Fibroblast of skin of scalp (primary cell): ENCODE results near the gene FAM171A2.
"Not testable (repeated sequence)": the region's sequence is repeated elsewhere in the genome, so short reads cannot be mapped to it uniquely, and the experiment has no call there.

Experiments
- DNase-seq: peaks from one replicate; pipeline ENCODE4 v3.0.0-alpha.2; 2013

The FAM171A2 gene

GRCh38 chr17:44383363-44383762 is 19.7 kb upstream of the FAM171A2 start:
- DNase-seq, result no peak

- DNase-seq, result no peak
Observed at GRCh38 chr17:44382917-44383316, 19.3 kb upstream of the FAM171A2 start.

GRCh38 chr17:44381810-44382305 is 18.2 kb upstream of the FAM171A2 start:
- no peak for DNase-seq

- no peak for DNase-seq
Observed at GRCh38 chr17:44380767-44381166, 17.1 kb upstream of the FAM171A2 start.

- no peak for DNase-seq
Observed at GRCh38 chr17:44379887-44380286, 16.2 kb upstream of the FAM171A2 start.

GRCh38 chr17:44378171-44378705 is 14.6 kb upstream of the FAM171A2 start:
- DNase-seq, result no peak

GRCh38 chr17:44376779-44377178 is 13.1 kb upstream of the FAM171A2 start:
- DNase-seq, result no peak

GRCh38 chr17:44376124-44376523 is 12.5 kb upstream of the FAM171A2 start:
- DNase-seq, result peak; percentile 18

GRCh38 chr17:44375196-44376017 is 11.8 kb upstream of the FAM171A2 start:
- no peak for DNase-seq

GRCh38 chr17:44374306-44375195 is 10.9 kb upstream of the FAM171A2 start:
- no peak for DNase-seq

- DNase-seq, result no peak
Observed at GRCh38 chr17:44372036-44372435, 8.4 kb upstream of the FAM171A2 start.

GRCh38 chr17:44369414-44370023 is 5.9 kb upstream of the FAM171A2 start:
- not testable (repeated sequence) for DNase-seq

GRCh38 chr17:44368391-44369243 is 5.0 kb upstream of the FAM171A2 start:
- not testable (repeated sequence) for DNase-seq

GRCh38 chr17:44367231-44367979 is 3.8 kb upstream of the FAM171A2 start:
- no peak for DNase-seq

GRCh38 chr17:44365051-44365450 is 1.4 kb upstream of the FAM171A2 start:
- not testable (repeated sequence) for DNase-seq

- peak; percentile 18 for DNase-seq
Observed at GRCh38 chr17:44362949-44363612, 572 bp downstream of the FAM171A2 start.

- DNase-seq, result no peak
Observed at GRCh38 chr17:44362459-44362948, 1.1 kb downstream of the FAM171A2 start.

GRCh38 chr17:44361292-44362260 is 2.1 kb downstream of the FAM171A2 start:
- no peak for DNase-seq

GRCh38 chr17:44360826-44361225 is 2.8 kb downstream of the FAM171A2 start:
- DNase-seq, result peak; percentile 48
